GM19395 (cell line): ENCODE data around the gene STK33.

Source experiments
- ATAC-seq: cut with Tn5 transposase; IDR thresholded peaks from one replicate; pipeline ENCODE4 v1.9.1; 2021; ENCODE audit warnings: mild to moderate bottlenecking, moderate library complexity; ENCODE audit not compliant: unreplicated experiment

Gene STK33

GRCh38 chr11:8381343-8381742, 212.7 kb downstream of the STK33 start:
- ATAC-seq: no peak

GRCh38 chr11:8375932-8376331, 218.1 kb downstream of the STK33 start:
- no peak for ATAC-seq

- ATAC-seq: no peak
Observed at GRCh38 chr11:8375460-8375859, 218.6 kb downstream of the STK33 start.

- ATAC-seq: no peak
Observed at GRCh38 chr11:8374716-8375115, 219.3 kb downstream of the STK33 start.

DNA sequence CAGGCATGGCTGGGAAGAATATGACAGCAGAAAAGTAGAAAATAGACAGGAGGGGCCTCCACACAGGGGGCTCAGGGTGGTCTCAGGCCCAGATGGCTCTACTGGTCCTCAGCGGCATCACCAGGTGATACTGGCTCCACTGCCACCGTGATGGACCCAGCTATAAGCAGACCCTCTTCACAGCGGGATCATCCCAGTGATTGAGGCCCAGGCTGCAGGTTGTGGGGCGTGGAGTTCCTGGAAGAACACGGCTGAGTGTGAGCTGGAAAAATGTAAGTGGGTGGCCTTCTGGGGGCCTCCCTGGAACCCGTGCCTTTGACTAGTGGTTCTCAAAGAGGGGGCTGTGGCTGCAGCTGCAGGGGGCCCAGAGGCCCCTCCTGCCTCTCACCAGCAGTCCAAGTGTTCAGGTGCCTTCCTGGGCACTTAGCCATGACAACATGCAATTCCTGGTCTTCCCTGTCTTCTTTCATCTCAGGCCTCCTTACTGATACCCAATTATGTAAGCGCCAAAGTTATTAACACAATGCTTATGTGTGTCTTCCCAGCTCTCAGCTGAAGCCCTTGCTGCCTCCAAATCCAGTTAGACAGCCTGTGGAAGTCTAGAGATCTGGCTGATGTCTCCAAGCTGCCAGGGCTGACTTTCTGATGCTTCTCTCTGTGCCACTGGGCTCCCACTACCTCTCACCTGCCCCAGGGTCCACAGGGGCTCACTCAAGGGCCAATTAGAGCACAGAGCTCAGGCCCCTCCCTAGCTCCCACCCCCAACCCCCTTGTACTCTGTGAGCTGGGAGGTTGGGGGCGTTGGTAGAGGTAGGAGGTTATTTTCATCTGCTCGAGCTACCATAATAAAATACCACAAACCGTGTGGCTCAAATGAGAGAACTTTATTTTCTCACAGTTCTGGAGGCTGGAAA, 220.3 kb downstream of the STK33 start:
- ATAC-seq: no peak

- ATAC-seq: no peak
Observed at GRCh38 chr11:8372641-8373381, 221.2 kb downstream of the STK33 start.

GRCh38 chr11:8371516-8371884, 222.5 kb downstream of the STK33 start:
- no peak for ATAC-seq

DNA sequence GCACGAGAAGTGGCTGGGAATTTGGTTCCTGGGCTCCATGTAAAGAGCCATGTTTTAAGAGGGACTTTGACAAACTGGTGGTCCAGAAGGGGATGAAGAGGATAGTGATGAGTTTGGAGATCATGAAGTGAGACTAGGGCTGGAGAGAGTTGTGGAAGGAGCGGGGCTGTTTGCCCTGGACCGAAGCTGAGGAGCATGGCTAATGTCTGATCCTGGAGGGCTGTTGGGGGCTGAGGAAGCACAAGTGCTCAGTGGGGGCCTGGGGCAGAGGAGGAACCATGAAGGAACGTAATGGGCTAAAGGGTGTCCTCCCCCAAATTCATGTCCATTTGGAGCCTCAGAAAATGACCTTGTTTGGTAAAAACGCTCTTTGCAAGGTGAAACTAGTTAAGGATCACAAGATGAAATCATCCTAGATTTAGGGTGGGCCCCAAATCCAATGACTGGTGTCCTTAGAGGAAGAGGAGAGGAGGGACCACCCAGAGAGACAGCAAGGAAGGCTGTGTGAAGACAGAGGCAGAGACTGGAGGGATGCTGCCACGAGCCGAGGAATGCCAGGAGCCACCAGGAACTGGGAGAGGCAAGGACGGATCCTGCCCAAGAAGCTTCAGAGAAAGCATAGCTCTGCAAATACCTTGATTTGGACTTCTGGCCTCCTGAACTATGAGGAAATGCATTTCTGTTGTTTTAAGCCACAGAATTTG, 223.1 kb downstream of the STK33 start:
- no peak for ATAC-seq

GRCh38 chr11:8369592-8370205, 224.3 kb downstream of the STK33 start:
- no peak for ATAC-seq

DNA sequence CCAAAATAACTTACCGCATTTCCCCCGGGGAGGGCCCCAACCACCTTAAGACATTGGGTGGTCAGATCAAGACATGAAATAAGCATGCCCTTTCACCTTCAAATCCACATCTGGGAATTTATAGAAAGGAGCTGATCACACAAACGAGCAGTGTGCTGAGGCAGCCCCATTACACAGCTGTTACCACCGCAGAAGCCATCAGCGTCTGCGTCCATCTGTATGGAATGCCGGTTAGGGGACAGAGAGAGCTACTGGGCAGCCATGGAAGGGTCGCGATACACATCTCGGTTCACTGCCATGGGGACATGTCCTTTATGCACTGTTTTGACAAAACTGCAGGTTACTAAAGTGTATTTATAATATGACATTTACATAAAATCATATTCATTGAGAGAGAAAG, 225.3 kb downstream of the STK33 start:
- no peak for ATAC-seq

DNA sequence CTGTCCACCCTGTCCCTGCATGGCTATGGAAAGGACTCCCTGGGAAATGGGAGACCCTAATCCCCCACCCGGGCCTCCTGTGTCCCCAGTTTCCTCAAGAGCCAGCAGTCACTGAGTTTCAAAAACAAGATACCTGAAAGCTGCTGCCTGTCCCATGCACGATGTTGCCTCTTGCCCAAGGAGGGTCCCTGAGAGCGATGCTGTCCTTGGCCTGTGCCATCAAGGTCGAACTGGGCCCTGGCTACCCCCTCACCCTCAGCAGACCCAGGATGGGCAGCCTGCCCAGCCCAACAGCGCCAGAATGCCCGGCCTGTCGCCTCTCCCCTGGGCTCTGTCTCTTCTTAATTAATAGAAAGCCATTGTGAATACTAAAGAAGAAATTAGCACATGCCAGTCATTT, 225.8 kb downstream of the STK33 start:
- ATAC-seq: no peak

DNA sequence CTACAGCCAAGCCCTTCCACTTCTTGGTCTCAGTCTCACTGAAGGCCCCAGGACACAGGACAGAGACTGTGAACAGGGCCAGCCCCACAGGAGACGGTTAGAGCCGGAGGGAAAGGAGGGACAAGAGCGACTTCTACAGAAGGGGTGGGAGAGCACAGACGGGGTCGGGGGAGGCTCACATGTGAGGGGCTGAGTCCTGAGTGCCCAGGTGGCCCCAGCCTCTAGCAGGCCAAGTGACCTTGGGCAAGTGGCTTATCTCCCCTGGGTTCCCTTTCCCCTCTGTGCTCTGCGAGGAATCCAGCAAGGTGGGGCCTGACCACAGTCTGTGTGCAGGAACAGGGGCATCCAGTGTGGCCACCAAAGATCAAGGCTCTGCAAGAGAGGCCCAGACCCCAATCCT, 227.7 kb downstream of the STK33 start:
- ATAC-seq: no peak

- no peak for ATAC-seq
Observed at GRCh38 chr11:8365216-8365941, 228.6 kb downstream of the STK33 start.

DNA sequence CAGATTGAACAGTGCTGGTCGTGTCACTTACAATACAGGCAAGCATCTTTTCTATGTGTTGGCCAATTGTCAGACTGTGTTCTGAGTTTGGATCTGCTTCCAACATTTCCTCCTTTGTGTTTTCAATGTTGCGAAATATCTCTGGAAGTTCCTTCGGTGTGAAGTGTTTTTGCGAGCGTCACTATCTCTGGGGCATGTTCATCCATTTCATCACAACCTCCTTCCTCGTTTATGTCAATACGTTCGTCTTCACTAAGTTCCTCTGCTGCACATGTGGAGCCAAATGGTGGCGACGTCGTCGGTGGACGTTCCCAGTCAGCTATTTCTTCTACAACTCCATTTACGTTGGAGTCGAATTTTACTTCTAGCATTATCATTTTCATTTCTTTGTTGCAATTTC, 230.1 kb downstream of the STK33 start:
- ATAC-seq: no peak

DNA sequence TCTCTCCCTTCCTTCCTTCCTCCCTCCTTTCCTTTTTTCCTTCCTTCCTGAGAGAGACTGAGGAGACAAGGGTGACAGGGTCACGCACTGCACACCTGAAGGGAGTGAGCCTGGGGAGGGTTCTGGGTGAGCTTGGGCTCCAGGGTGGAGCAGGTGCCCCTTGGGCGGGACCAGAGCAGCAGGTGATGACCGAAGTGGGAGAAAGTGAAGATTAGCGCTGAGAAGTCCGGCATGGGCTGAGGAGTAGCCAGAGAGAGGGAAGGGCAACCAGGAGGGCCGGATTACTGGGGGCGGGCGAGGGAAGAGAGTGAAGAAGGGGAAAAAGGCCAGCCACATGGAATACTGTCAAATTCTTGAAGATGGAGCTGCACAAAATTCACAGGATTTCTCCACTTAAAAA, 231.1 kb downstream of the STK33 start:
- ATAC-seq: no peak

DNA sequence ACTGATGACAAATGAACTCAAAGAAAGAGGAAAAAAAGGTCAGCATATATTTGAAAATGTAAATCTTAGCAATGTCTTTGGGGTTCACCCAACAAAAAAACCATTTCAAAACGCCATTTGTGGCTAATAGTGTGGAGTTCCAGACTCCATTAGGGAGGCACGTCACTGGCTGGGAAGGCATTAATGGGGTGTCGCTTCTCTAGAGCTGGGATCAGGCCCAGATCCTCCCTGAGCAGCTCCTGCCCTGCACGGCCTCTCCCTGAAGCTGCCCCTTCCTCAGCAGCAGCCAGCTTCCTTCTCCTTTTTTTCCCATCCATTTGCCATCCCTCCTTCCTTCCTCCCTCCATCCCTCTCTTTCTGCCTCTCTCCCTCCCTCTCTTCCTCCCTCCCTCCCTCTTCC, 231.5 kb downstream of the STK33 start:
- ATAC-seq: no peak

GRCh38 chr11:8361664-8362210, 232.3 kb downstream of the STK33 start:
- ATAC-seq: no peak

- no peak for ATAC-seq
Observed at GRCh38 chr11:8361206-8361605, 232.8 kb downstream of the STK33 start.

DNA sequence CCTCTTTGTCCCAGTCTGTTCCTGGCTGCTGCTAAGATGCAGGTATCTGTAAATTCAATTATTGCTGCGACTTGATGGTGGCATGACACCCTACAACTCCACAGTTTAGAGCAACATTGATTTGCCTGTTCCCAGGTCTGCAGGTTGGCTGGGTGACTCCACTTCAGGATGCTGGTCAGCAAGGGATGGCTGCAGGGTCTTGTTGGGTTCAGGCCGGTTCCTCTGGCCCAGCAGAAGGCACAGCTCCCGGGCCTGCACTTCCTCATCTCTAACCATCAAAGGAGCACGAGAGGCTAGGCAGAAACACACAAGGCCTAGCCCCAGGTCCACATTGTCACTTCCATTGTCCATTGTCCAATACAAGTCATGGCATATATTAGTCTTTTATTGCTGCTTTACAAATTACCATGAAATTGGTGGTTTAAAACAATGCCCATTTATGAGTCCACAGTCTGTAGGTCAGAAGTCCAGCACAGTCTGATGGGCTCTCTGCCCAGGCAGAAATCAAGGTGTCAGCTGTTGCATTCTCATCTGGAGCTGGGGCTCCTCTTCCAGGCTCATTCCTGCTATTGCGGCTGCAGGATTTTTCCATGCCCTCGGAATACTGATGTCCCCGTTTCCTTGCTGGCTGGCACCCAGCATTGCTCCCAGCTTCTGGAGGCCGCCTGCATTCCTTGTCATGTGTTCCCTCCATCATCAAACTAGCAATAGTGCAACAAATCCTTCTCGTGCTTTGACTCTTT, 233.8 kb downstream of the STK33 start:
- no peak for ATAC-seq

- no peak for ATAC-seq
Observed at GRCh38 chr11:8359521-8359920, 234.5 kb downstream of the STK33 start.
